H9 (cell line): ENCODE results near the gene IFIT1B. TPM values are rescaled to one million over a fixed set of nuclear protein-coding genes. Genes with fewer than 3 reads are reported as not detected.
"Not testable (repeated sequence)": the region's sequence is repeated elsewhere in the genome, so short reads cannot be mapped to it uniquely, and the experiment has no call there.

Experiments
- DNase-seq: peaks from one replicate; pipeline ENCODE4 v3.0.0-alpha.2; 2017
- H2AFZ ChIP-seq: one replicate; pipeline ENCODE4 v1.6.1; 2013; ENCODE audit warnings: mild to moderate bottlenecking, low read length, control low read depth, moderate library complexity
- H2AK5ac ChIP-seq: 2 replicates; pipeline ENCODE4 v1.6.1; 2013; ENCODE audit warnings: low read length, control low read depth, mixed read lengths; ENCODE audit not compliant: insufficient read length
- H2BK120ac ChIP-seq: one replicate; pipeline ENCODE4 v1.6.1; 2013; ENCODE audit warnings: low read depth, mild to moderate bottlenecking, low read length, control low read depth, inconsistent platforms; ENCODE audit not compliant: poor library complexity, severe bottlenecking
- H2BK12ac ChIP-seq: 2 replicates; pipeline ENCODE4 v1.6.1; 2013; ENCODE audit warnings: low read length, control low read depth, mixed read lengths, low read depth; ENCODE audit not compliant: insufficient read length
- H2BK15ac ChIP-seq: 2 replicates; pipeline ENCODE4 v1.6.1; 2013; ENCODE audit warnings: low read depth, low read length, control low read depth
- H2BK20ac ChIP-seq: one replicate; pipeline ENCODE4 v1.6.1; 2013; ENCODE audit warnings: low read depth, mild to moderate bottlenecking, low read length, control low read depth, inconsistent platforms; ENCODE audit not compliant: poor library complexity, severe bottlenecking
- H2BK5ac ChIP-seq: 2 replicates; pipeline ENCODE4 v1.6.1; 2013; ENCODE audit warnings: low read length, control low read depth, mixed read lengths; ENCODE audit not compliant: insufficient read length
- H3K14ac ChIP-seq: 2 replicates; pipeline ENCODE4 v1.6.1; 2013; ENCODE audit warnings: low read length, control low read depth; ENCODE audit not compliant: insufficient read depth
- H3K18ac ChIP-seq: 2 replicates; pipeline ENCODE4 v1.6.1; 2013; ENCODE audit warnings: low read depth, mild to moderate bottlenecking, mixed read lengths, low read length, control low read depth; ENCODE audit not compliant: insufficient read length
- H3K23ac ChIP-seq: 2 replicates; pipeline ENCODE4 v1.6.1; 2013; ENCODE audit warnings: low read length, control low read depth, mixed read lengths, low read depth; ENCODE audit not compliant: insufficient read length
- H3K23me2 ChIP-seq: 2 replicates; pipeline ENCODE4 v1.6.1; 2013; ENCODE audit warnings: low read depth, mild to moderate bottlenecking, mixed read lengths, low read length, control low read depth; ENCODE audit not compliant: insufficient read length, poor library complexity, severe bottlenecking
- H3K27ac ChIP-seq: 2 replicates; pipeline ENCODE4 v1.5.1; 2013; ENCODE audit warnings: low read length, control low read depth, mixed read lengths, low read depth; ENCODE audit not compliant: insufficient read length
- H3K27me3 ChIP-seq: 2 replicates; pipeline ENCODE4 v1.6.1; 2013; ENCODE audit warnings: low read length, control low read depth, inconsistent platforms; ENCODE audit not compliant: insufficient read depth
- H3K4ac ChIP-seq: 2 replicates; pipeline ENCODE4 v1.6.1; 2013; ENCODE audit warnings: low read depth, mild to moderate bottlenecking, control low read depth, inconsistent platforms, low read length, moderate library complexity
- H3K4me1 ChIP-seq: 2 replicates; pipeline ENCODE4 v1.6.1; 2013; ENCODE audit warnings: low read length, control low read depth, inconsistent platforms; ENCODE audit not compliant: insufficient read depth
- H3K4me2 ChIP-seq: 2 replicates; pipeline ENCODE4 v1.6.1; 2013; ENCODE audit warnings: low read length, control low read depth, mixed read lengths; ENCODE audit not compliant: insufficient read length, insufficient read depth
- H3K56ac ChIP-seq: 2 replicates; pipeline ENCODE4 v1.6.1; 2013; ENCODE audit warnings: low read depth, mild to moderate bottlenecking, mixed read lengths, low read length, control low read depth; ENCODE audit not compliant: insufficient read length
- H3K79me1 ChIP-seq: 2 replicates; pipeline ENCODE4 v1.6.1; 2013; ENCODE audit warnings: low read depth, mild to moderate bottlenecking, moderate library complexity, low read length, control low read depth, inconsistent platforms; ENCODE audit not compliant: insufficient read depth, poor library complexity, severe bottlenecking
- H3K79me2 ChIP-seq: 2 replicates; pipeline ENCODE4 v1.6.1; 2013; ENCODE audit warnings: low read length, control low read depth, inconsistent platforms; ENCODE audit not compliant: insufficient read depth
- H3K9ac ChIP-seq: 2 replicates; pipeline ENCODE4 v1.6.1; 2013; ENCODE audit warnings: low read length, control low read depth, mixed read lengths; ENCODE audit not compliant: insufficient read length; ENCODE audit errors: extremely low read depth
- H3K9me3 ChIP-seq: one replicate; pipeline ENCODE4 v1.6.1; 2013; ENCODE audit warnings: low read depth, low read length, inconsistent platforms; ENCODE audit not compliant: control insufficient read depth
- H3T11ph ChIP-seq: one replicate; pipeline ENCODE4 v1.6.1; 2013; ENCODE audit warnings: mild to moderate bottlenecking, low read length, control low read depth, inconsistent platforms
- H4K20me1 ChIP-seq: one replicate; pipeline ENCODE4 v1.6.1; 2013; ENCODE audit not compliant: control insufficient read depth, insufficient read length, insufficient read depth
- H4K5ac ChIP-seq: 2 replicates; pipeline ENCODE4 v1.6.1; 2013; ENCODE audit warnings: low read depth, mild to moderate bottlenecking, mixed read lengths, low read length, control low read depth; ENCODE audit not compliant: insufficient read length
- H4K8ac ChIP-seq: replicated peaks from 2 replicates; pipeline ENCODE4 v1.6.1; 2013; ENCODE audit warnings: low read length, control low read depth, mixed read lengths, low read depth; ENCODE audit not compliant: insufficient read length
- H4K91ac ChIP-seq: 2 replicates; pipeline ENCODE4 v1.6.1; 2013; ENCODE audit warnings: low read depth, mild to moderate bottlenecking, moderate library complexity, mixed read lengths, low read length, control low read depth; ENCODE audit not compliant: insufficient read length
- H3K27ac Mint-ChIP-seq, 3 experiments: 2 replicates in 2 of 3; 3 replicates in 1 of 3; pipeline ENCODE4 v1.8.0; 2020 to 2021; ENCODE audit warnings: mixed read lengths in 3 of 3, mild to moderate bottlenecking in 1 of 3, moderate library complexity in 1 of 3
- H3K27me3 Mint-ChIP-seq: 2 replicates; pipeline ENCODE4 v1.8.0; 2021; ENCODE audit warnings: low read depth, mild to moderate bottlenecking, moderate library complexity, mixed read lengths
- H3K36me3 Mint-ChIP-seq, 3 experiments: 2 replicates in 2 of 3; 3 replicates in 1 of 3; pipeline ENCODE4 v1.8.0; 2020 to 2021; ENCODE audit warnings: low read depth in 3 of 3, mixed read lengths in 3 of 3; ENCODE audit not compliant: insufficient read depth in 1 of 3
- H3K4me1 Mint-ChIP-seq, 2 experiments: 2 replicates each; pipeline ENCODE4 v1.8.0; 2020; ENCODE audit warnings: mixed read lengths in 2 of 2
- H3K4me3 Mint-ChIP-seq, 2 experiments: 2 replicates in 1 of 2; 3 replicates in 1 of 2; pipeline ENCODE4 v1.8.0; 2020 to 2021; ENCODE audit warnings: mild to moderate bottlenecking in 2 of 2, mixed read lengths in 2 of 2, moderate library complexity in 1 of 2
- H3K9me3 Mint-ChIP-seq, 2 experiments: 2 replicates in 1 of 2; 3 replicates in 1 of 2; pipeline ENCODE4 v1.8.0; 2020; ENCODE audit warnings: mild to moderate bottlenecking in 2 of 2, mixed read lengths in 2 of 2, moderate library complexity in 1 of 2
- WGBS: extraction: QIAGEN DNeasy Blood & Tissue Kit; methylation state at CpG from one replicate; pipeline ENCODE4 v1.1.7; 2013; ENCODE audit warnings: missing lambda C conversion rate, low lambda C conversion rate, mixed read lengths; ENCODE audit not compliant: insufficient read length; ENCODE audit errors: extremely low coverage; 5-methylcytosine and 5-hydroxymethylcytosine counted together
- total RNA-seq: library from RNA; stranded (reverse); gene quantifications from 2 replicates; pipeline ENCODE4 v1.2.1, GENCODE V29; 2021

IFIT1B gene
- total RNA-seq, 1 experiment from 2014 or later, result not detected

- not testable (repeated sequence) for H3K27ac Mint-ChIP-seq, H3K14ac ChIP-seq, H4K8ac ChIP-seq, H3K4me1 ChIP-seq, H2BK12ac ChIP-seq, H4K91ac ChIP-seq, H3K79me1 ChIP-seq, H3K23ac ChIP-seq, H3K27ac ChIP-seq, H3K23me2 ChIP-seq, H2AK5ac ChIP-seq, H2AFZ ChIP-seq, H3K9me3 ChIP-seq, H4K5ac ChIP-seq, H3K9me3 Mint-ChIP-seq, H3K79me2 ChIP-seq, H3K4ac ChIP-seq, H2BK5ac ChIP-seq, H3K18ac ChIP-seq, H3K9ac ChIP-seq, DNase-seq, H2BK120ac ChIP-seq, H3T11ph ChIP-seq, H3K56ac ChIP-seq, H2BK15ac ChIP-seq, H4K20me1 ChIP-seq, H3K27me3 ChIP-seq, H3K4me3 Mint-ChIP-seq, H2BK20ac ChIP-seq, H3K4me2 ChIP-seq
- WGBS, result no CpG with 5 or more reads among the region's 5 CpGs
- peaks cover 6 to 11% of the 10 kb centered on the region in 2 experiments for H3K4me1 Mint-ChIP-seq
- peaks cover 7 to 25% (median 13%) of the 10 kb centered on the region in 3 experiments; a peak in 6 of 7 replicates for H3K36me3 Mint-ChIP-seq
- peaks cover 15% of the 10 kb centered on the region for H3K27me3 Mint-ChIP-seq
These were observed 32.7 kb downstream of the IFIT1B start for GRCh38 chr10:89410551-89410950.

- not testable (repeated sequence) for H2BK15ac ChIP-seq, H2BK20ac ChIP-seq, H3K4me3 Mint-ChIP-seq, H3K79me2 ChIP-seq, H3K23me2 ChIP-seq, H3K4me1 ChIP-seq, H4K20me1 ChIP-seq, H3K56ac ChIP-seq, H2BK120ac ChIP-seq, H3K18ac ChIP-seq, H4K8ac ChIP-seq, H3K79me1 ChIP-seq, H3K9ac ChIP-seq, H3K27ac Mint-ChIP-seq, H3K23ac ChIP-seq, H3T11ph ChIP-seq, H3K27ac ChIP-seq, H3K27me3 ChIP-seq, H2AK5ac ChIP-seq, H3K4me2 ChIP-seq, H3K9me3 ChIP-seq, H4K91ac ChIP-seq, H3K9me3 Mint-ChIP-seq, H2BK12ac ChIP-seq, H2BK5ac ChIP-seq, H3K4ac ChIP-seq, DNase-seq, H2AFZ ChIP-seq, H3K14ac ChIP-seq, H4K5ac ChIP-seq
- H3K36me3 Mint-ChIP-seq, result peaks cover 7 to 25% (median 13%) of the 10 kb centered on the region in 3 experiments; a peak in 6 of 7 replicates
- peaks cover 21% of the 10 kb centered on the region for H3K27me3 Mint-ChIP-seq
- no CpG with 5 or more reads among the region's 2 CpGs for WGBS
- H3K4me1 Mint-ChIP-seq, result peaks cover 7 to 11% of the 10 kb centered on the region in 2 experiments
These were observed 33.3 kb downstream of the IFIT1B start for GRCh38 chr10:89411135-89411534.
